Measurements from ENCODE around the gene LPCAT3.

Gene LPCAT3

GRCh38 chr12:6975297-6976032 is 42.8 kb downstream of the LPCAT3 start:
- peak; percentile 36 for DNase-seq (ENCODE audit: low read depth)
- no peak overlapping the region for H3K4me3 ChIP-seq (ENCODE audit: low read depth, low read length)
- no peak for TF ChIP-seq CTCF (IDR thresholded peaks at IDR 0.05; ENCODE audit: insufficient read depth, low read depth, low read length, missing control alignments)

- DNase-seq (ENCODE audit: low read depth), result no peak
- TF ChIP-seq CTCF (IDR thresholded peaks at IDR 0.05; ENCODE audit: insufficient read depth, low read depth, low read length, missing control alignments), result no peak
- H3K4me3 ChIP-seq (ENCODE audit: low read depth, low read length), result no peak overlapping the region
Measured at GRCh38 chr12:6974180-6974579, 44.1 kb downstream of the LPCAT3 start.

GRCh38 chr12:6970096-6970527 is 48.2 kb downstream of the LPCAT3 start:
- peak; percentile 43 for DNase-seq (ENCODE audit: low read depth)

GRCh38 chr12:6968426-6968825 is 49.9 kb downstream of the LPCAT3 start:
- H3K4me3 ChIP-seq (ENCODE audit: low read depth, low read length), result peak overlapping the region; percentile 70
- TF ChIP-seq CTCF (IDR thresholded peaks at IDR 0.05; ENCODE audit: insufficient read depth, low read depth, low read length, missing control alignments), result no peak
- no peak for DNase-seq (ENCODE audit: low read depth)

More at GRCh38 chr12:6970096-6970527, 48.2 kb downstream of the LPCAT3 start:
- no peak for TF ChIP-seq CTCF (IDR thresholded peaks at IDR 0.05; ENCODE audit: insufficient read depth, low read depth, low read length, missing control alignments)
- H3K4me3 ChIP-seq (ENCODE audit: low read depth, low read length), result peak overlapping the region; percentile 70

- no peak for DNase-seq (ENCODE audit: low read depth)
- no peak for TF ChIP-seq CTCF (IDR thresholded peaks at IDR 0.05; ENCODE audit: insufficient read depth, low read depth, low read length, missing control alignments)
- H3K4me3 ChIP-seq (ENCODE audit: low read depth, low read length), result no peak overlapping the region
Measured at GRCh38 chr12:6967651-6968100, 50.6 kb downstream of the LPCAT3 start.

GRCh38 chr12:6966351-6966750 is 51.9 kb downstream of the LPCAT3 start:
- no peak overlapping the region for H3K4me3 ChIP-seq (ENCODE audit: low read depth, low read length)
- TF ChIP-seq CTCF (IDR thresholded peaks at IDR 0.05; ENCODE audit: insufficient read depth, low read depth, low read length, missing control alignments), result no peak

GRCh38 chr12:6965714-6966113 is 52.6 kb downstream of the LPCAT3 start:
- H3K4me3 ChIP-seq (ENCODE audit: low read depth, low read length), result no peak overlapping the region
- DNase-seq (ENCODE audit: low read depth), result peak; percentile 1
- no peak for TF ChIP-seq CTCF (IDR thresholded peaks at IDR 0.05; ENCODE audit: insufficient read depth, low read depth, low read length, missing control alignments)

More at GRCh38 chr12:6966351-6966750, 51.9 kb downstream of the LPCAT3 start:
- DNase-seq (ENCODE audit: low read depth), result peak; percentile 4

All from GM12865 (cell line).